Germinal center (tissue), 1 donor: ENCODE measurements around the gene HIVEP3.
"Not testable (repeated sequence)": the region's sequence is repeated elsewhere in the genome, so short reads cannot be mapped to it uniquely, and the experiment has no call there.

ENCODE experiments used
- DNase-seq: peaks from one replicate; pipeline ENCODE4 v3.0.0; 2012; ENCODE audit warnings: mixed read lengths, low spot score

Gene HIVEP3

GRCh38 chr1:41580520-41581172, 338.1 kb downstream of the HIVEP3 start:
- no peak for DNase-seq

DNA sequence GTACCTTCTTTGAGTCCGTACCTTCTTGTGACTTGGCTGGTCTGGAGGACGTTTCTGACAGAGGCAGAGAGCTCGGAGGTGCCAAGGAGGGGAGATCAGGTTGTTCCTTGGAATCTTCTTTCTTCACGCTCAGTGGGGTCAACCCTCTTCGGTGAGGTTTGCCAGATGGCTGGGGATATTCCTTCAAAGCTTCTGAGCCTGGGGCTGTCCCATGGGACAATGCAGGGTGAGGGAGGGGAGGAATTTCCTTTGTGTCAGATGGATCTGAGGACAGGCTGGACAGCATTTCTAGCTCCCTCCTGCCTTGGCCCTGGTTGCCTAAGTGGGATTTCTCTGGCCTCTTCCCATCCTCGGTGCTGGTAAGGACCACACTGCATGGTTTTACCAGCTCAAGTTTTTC, 338.7 kb downstream of the HIVEP3 start:
- no peak for DNase-seq

DNA sequence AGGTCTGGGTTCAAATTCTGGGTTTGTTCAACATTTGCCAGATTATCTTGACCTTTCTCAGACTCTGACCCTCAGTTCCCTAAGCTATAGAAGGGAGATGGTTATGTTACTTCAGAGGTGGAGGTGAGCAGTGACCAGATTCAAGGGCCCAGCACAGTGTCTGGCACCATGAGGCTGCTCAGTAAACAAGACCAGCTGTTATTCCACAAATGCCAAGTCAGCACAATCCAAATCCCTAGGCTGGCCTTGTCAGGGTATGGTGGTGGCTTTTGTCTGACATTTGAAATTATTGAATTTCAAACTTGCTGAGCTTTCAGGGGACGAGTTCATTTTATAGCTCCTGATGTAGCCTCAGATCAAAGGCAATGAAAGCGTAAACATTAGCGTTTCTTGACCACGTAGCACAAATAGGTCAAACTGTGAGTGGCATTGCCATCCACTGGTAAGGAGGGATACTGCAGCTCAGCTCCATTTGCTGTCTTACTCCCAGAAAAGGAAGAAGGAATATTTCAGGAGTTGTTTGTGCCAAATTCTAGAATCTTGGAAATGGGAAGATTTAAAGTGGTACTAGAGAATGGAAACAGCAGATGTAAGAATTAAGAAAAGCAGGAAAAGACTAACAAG, 339.9 kb downstream of the HIVEP3 start:
- no peak for DNase-seq

- no peak for DNase-seq
These were observed 342.1 kb downstream of the HIVEP3 start for GRCh38 chr1:41576620-41577019.

- DNase-seq: no peak
These were observed 342.5 kb downstream of the HIVEP3 start for GRCh38 chr1:41576206-41576605.

GRCh38 chr1:41574842-41575241, 343.9 kb downstream of the HIVEP3 start:
- peak; percentile 58 for DNase-seq

- DNase-seq: peak; percentile 87
These were observed 344.7 kb downstream of the HIVEP3 start for GRCh38 chr1:41573785-41574713.

DNA sequence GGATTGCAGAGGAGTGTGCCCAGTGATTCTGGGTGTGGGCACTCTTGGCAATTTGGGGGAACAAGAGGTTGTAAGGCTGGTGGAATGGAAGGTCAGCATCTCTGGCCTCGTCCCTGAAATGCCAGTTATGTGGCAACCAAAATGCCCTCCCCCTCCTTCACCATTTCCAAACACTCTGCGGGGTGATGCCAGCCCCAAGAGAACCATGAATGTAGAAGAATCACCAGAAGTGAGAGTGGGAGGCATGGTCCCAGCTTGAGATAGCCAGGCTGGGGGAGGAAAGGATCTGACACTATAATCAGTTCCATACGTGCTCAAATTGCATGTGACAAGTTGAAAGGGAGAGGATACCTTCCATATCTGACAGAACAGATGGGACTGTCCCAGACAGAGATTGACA, 345.5 kb downstream of the HIVEP3 start:
- DNase-seq: no peak

DNA sequence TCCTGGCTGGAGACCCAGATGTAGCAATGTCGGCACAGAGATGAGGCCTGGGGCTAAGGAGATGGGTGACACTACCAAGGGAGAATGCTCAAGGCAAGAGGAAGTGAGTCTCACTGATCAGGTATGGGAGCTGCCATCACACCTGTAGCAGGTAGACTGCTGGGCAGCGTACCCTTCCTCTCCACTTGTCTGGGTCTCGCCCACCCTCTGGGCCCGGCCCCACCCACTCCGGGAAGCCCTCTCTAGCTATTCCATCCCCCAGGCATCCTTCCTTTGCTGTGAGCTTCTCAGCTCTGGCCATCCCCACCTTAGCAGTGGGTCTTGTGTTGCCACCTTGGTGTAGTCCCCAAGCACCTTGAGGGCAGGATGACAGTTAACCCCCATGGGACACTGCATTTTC, 346.5 kb downstream of the HIVEP3 start:
- no peak for DNase-seq

DNA sequence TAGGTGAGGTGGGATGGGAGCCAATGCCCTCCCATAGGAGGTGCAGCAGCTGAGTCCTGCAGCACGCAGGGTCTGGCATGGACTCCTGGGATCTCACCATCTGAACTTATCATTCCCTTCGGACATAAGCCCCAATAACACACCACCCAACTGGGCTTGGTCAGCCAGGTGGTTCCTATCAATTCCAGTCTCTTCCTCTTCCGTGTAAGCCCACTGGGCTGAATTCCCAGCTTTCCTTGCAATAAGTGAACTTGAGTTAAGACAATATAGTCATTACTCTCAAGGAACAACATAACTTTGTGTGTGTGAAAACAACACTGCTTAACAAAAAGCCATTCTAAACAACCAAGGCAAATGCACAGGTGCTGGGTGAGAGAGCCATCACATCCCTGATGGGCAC, 347.7 kb downstream of the HIVEP3 start:
- no peak for DNase-seq

GRCh38 chr1:41568204-41568603, 350.5 kb downstream of the HIVEP3 start:
- DNase-seq: no peak

GRCh38 chr1:41566969-41567368, 351.8 kb downstream of the HIVEP3 start:
- DNase-seq: no peak

DNA sequence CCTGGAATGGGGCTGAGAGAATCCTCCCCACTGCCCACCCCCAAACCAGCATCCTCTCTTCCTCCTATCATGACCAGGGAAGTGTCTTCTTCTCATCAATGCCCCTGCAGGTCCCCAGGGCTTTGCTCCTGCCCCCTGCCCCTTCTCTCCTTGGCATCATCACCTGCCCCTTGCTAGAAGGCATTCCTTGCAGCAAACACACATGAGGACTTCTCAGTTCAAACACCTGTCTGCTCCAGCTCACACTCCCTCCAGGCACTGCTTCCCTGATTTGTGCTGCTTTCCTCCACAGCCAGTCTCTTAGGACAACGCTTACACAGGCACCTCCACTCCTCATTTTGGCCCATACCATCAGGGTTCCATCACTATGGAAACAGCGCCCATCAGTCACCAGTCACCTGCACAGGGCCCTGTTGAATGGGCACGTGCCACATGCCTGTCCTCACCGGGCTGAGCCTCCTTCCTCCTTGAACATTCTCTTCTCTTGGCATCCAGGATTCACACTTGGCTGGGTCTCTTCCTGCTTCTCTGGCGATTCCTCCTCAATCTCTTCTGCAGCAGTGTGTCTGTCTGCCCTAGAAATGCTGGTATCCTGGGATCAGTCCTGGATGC, 352.3 kb downstream of the HIVEP3 start:
- DNase-seq: no peak

DNA sequence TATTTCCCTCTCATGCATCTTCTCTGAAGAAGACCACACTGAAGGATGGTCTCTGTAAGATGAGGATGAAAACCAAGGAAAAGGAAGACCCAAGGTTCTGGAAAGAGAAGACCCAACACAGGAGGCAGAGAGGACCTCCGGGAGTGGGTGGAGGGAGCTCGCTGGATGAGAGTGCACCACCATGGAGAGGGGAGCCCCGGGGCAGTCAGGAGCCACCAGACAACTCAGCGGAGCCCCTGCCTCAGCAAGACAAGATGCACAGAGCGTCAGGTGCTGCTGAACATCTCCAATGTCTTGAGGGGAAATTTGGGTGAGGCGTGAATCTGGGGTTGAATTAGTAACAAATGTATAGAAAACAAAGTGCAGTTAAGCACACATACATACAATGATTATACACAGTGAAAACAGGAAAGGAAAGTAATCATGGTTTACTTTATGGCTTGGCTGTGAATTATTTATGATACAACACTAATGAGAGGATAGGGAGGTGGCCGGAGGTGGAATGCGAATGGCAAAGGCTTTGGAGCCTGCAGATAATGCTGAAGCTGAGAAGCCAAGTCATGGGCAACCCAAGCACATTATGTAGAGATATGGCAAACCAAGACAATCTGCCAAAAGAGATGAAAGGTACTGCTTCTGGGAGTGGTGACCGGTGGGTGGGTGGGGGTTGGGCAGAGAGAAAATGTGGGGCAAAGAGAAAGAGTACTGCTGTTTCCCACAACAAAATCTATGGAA, 353.8 kb downstream of the HIVEP3 start:
- no peak for DNase-seq

GRCh38 chr1:41562328-41562727, 356.4 kb downstream of the HIVEP3 start:
- no peak for DNase-seq

DNA sequence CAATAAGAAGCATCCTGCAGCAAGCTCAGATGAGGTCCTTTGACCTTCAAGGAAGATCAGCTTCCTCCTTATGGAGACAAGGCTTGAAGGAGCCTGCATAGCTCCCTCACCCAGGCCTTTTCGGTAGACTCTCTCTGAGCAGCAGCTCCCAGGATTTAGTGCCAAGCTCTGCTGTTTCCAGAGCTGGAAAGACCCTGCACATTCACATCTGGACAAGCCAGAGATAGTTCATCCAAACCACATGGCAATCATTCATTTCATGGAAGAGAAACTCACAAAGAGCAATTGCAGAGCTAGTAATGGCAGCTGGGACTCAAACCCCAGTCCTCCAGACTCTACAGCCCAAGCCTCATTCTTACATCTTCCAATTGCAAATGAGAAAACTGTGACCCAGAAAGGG, 357.8 kb downstream of the HIVEP3 start:
- DNase-seq: no peak

DNA sequence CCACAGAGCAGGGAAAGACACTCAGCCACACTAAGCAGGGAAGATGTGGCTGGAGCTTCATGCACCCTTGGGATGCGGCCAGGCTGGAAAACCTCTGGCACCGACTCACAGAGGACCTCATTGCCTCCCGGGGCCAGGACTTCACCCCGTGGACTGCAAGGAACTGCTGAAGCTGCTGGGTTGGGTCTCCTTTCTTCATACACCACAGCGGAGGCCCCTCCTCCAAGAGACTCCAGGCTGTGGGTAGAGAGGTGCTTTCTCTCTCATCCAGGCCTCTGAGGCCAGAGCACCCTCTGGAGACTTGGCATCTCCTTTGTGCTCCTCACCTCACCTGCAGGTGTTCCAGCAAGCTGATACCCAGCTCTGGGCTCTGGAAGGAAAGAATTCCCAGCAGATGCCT, 358.2 kb downstream of the HIVEP3 start:
- DNase-seq: no peak

GRCh38 chr1:41559331-41559730, 359.4 kb downstream of the HIVEP3 start:
- DNase-seq: no peak

- no peak for DNase-seq
These were observed 360.0 kb downstream of the HIVEP3 start for GRCh38 chr1:41558761-41559171.

GRCh38 chr1:41557751-41558455, 360.8 kb downstream of the HIVEP3 start:
- DNase-seq: no peak

GRCh38 chr1:41554746-41555145, 364.0 kb downstream of the HIVEP3 start:
- DNase-seq: not testable (repeated sequence)
